ENCODE results near the gene AAR2.

- TF ChIP-seq CTCF (IDR thresholded peaks at IDR 0.05): no peak
- TF ChIP-seq POLR2A (IDR thresholded peaks at IDR 0.05): no peak
- no peak for TF ChIP-seq EP300 (IDR thresholded peaks at IDR 0.05; ENCODE audit: low read depth)
These were observed 63.2 kb downstream of the AAR2 start for GRCh38 chr20:36299459-36299858.

All from transverse colon (tissue), 3 donors.